HEK293T (cell line): Measurements from ENCODE around the gene KRTAP2-2.

Experiments
- CTCF ChIA-PET: fragments of 350-600 bp; formaldehyde crosslinking; extraction: SDS; loops from one replicate; lab custom pipeline; 2021; ENCODE audit warnings: antibody characterized with exemption, inconsistent platforms; lab: Yijun Ruan, JAX
- POLR2A ChIA-PET: fragments of 350-600 bp; formaldehyde crosslinking; extraction: SDS; loops from one replicate; lab custom pipeline; 2020; ENCODE audit warnings: antibody characterized with exemption, inconsistent platforms; lab: Yijun Ruan, JAX
- DNase-seq: peaks from one replicate; pipeline ENCODE4 v3.0.0; 2012; ENCODE audit warnings: mixed read lengths; ENCODE audit errors: extremely low spot score
- ARNT ChIP-seq: fragments of 450-650 bp; IDR thresholded peaks from 2 replicates; pipeline ENCODE4 v1.6.1; 2017; ENCODE audit warnings: mild to moderate bottlenecking
- BHLHE40 ChIP-seq: fragments of 450-650 bp; IDR thresholded peaks from 2 replicates; pipeline ENCODE4 v1.6.1; 2016; ENCODE audit warnings: mild to moderate bottlenecking, moderate library complexity, borderline replicate concordance
- CTBP1 ChIP-seq: fragments of 450-650 bp; IDR thresholded peaks from 2 replicates; pipeline ENCODE4 v1.6.1; 2016; ENCODE audit warnings: borderline replicate concordance
- ELF4 ChIP-seq: fragments of 450-650 bp; IDR thresholded peaks from 2 replicates; pipeline ENCODE4 v1.6.1; 2017; ENCODE audit warnings: antibody characterized with exemption
- FOXA1 ChIP-seq: fragments of 450-650 bp; IDR thresholded peaks from 2 replicates; pipeline ENCODE4 v1.6.1; 2016; ENCODE audit warnings: mild to moderate bottlenecking
- FOXK2 ChIP-seq: fragments of 450-650 bp; IDR thresholded peaks from 2 replicates; pipeline ENCODE4 v1.6.1; 2016; ENCODE audit warnings: mild to moderate bottlenecking
- FOXM1 ChIP-seq: fragments of 450-650 bp; IDR thresholded peaks from 2 replicates; pipeline ENCODE4 v1.6.1; 2017; ENCODE audit warnings: mild to moderate bottlenecking, borderline replicate concordance
- HDGF ChIP-seq: fragments of 450-650 bp; IDR thresholded peaks from 2 replicates; pipeline ENCODE4 v1.6.1; 2017; ENCODE audit warnings: antibody characterized with exemption, borderline replicate concordance
- L3MBTL2 ChIP-seq: fragments of 450-650 bp; conservative IDR thresholded peaks from 2 replicates; pipeline ENCODE4 v1.6.1; 2016; ENCODE audit warnings: mild to moderate bottlenecking
- LEF1 ChIP-seq: fragments of 450-650 bp; IDR thresholded peaks from 2 replicates; pipeline ENCODE4 v1.6.1; 2017; ENCODE audit warnings: mild to moderate bottlenecking, borderline replicate concordance
- NFRKB ChIP-seq: fragments of 450-650 bp; IDR thresholded peaks from 2 replicates; pipeline ENCODE4 v1.6.1; 2016; ENCODE audit warnings: mild to moderate bottlenecking, moderate library complexity
- PKNOX1 ChIP-seq: fragments of 450-650 bp; IDR thresholded peaks from 2 replicates; pipeline ENCODE4 v1.6.1; 2016
- SP1 ChIP-seq: fragments of 450-650 bp; IDR thresholded peaks from 2 replicates; pipeline ENCODE4 v1.6.1; 2017
- SUZ12 ChIP-seq: fragments of 450-650 bp; IDR thresholded peaks from 2 replicates; pipeline ENCODE4 v1.6.1; 2016; ENCODE audit warnings: mild to moderate bottlenecking
- TARDBP ChIP-seq: fragments of 450-650 bp; IDR thresholded peaks from 2 replicates; pipeline ENCODE4 v1.6.1; 2016
- ZNF384 ChIP-seq: fragments of 450-650 bp; IDR thresholded peaks from 2 replicates; pipeline ENCODE4 v1.6.1; 2016

The KRTAP2-2 gene

GRCh38 chr17:41015454-41015853, 39.6 kb downstream of the KRTAP2-2 start:
- TF ChIP-seq HDGF = no peak
- no peak for TF ChIP-seq FOXK2
- no peak for TF ChIP-seq NFRKB
- TF ChIP-seq SP1 = no peak
- no peak for TF ChIP-seq BHLHE40
- no peak for TF ChIP-seq LEF1
- no peak for TF ChIP-seq FOXM1
- TF ChIP-seq FOXA1 = no peak
- TF ChIP-seq ELF4 = no peak
- no peak for TF ChIP-seq CTBP1
- TF ChIP-seq TARDBP = no peak
- no peak for TF ChIP-seq SUZ12
- TF ChIP-seq ZNF384 = no peak
- no peak for TF ChIP-seq PKNOX1
- POLR2A ChIA-PET = no interaction called here
- CTCF ChIA-PET = no interaction called here
- DNase-seq = no peak

- DNase-seq = no peak
- ChIA-PET POLR2A (interaction anchor here (0.8 kb wide), 1 partner anchor 10 kb away, joined by 3 read pairs; no protein-coding TSS in a partner anchor), CTCF (interaction anchor here (0.6 to 1.3 kb wide), 2 partner anchors 103 to 649 kb away, joined by 3 read pairs; no protein-coding TSS in a partner anchor)
- TF ChIP-seq LEF1 (no peak), ARNT (no peak), SP1 (no peak), HDGF (no peak), FOXA1 (no peak), SUZ12 (no peak), FOXM1 (no peak), L3MBTL2 (no peak), ZNF384 (no peak), ELF4 (no peak), FOXK2 (no peak), CTBP1 (no peak), NFRKB (no peak), TARDBP (no peak), PKNOX1 (no peak), BHLHE40 (no peak)
Measured at GRCh38 chr17:41013606-41014005, 41.4 kb downstream of the KRTAP2-2 start.

GRCh38 chr17:41013181-41013580, 41.8 kb downstream of the KRTAP2-2 start:
- no peak for DNase-seq
- CTCF ChIA-PET = no interaction called here
- POLR2A ChIA-PET = no interaction called here
- TF ChIP-seq TARDBP (no peak), SUZ12 (no peak), ZNF384 (no peak), FOXA1 (no peak), PKNOX1 (no peak), ELF4 (no peak), SP1 (no peak), FOXK2 (no peak)

- TF ChIP-seq TARDBP (no peak), FOXK2 (no peak), FOXM1 (no peak), BHLHE40 (no peak), CTBP1 (no peak)
- POLR2A ChIA-PET = no interaction called here
- DNase-seq = no peak
- CTCF ChIA-PET = no interaction called here
Measured at GRCh38 chr17:41012326-41013120, 42.5 kb downstream of the KRTAP2-2 start.

- ChIA-PET CTCF (no interaction called here), POLR2A (no interaction called here)
- no peak for TF ChIP-seq CTBP1
- TF ChIP-seq SP1 = no peak
- no peak for TF ChIP-seq HDGF
- no peak for DNase-seq
Measured at GRCh38 chr17:41010441-41010840, 44.6 kb downstream of the KRTAP2-2 start.

GRCh38 chr17:41009936-41010335, 45.1 kb downstream of the KRTAP2-2 start:
- POLR2A ChIA-PET = no interaction called here
- TF ChIP-seq HDGF = no peak
- TF ChIP-seq SP1 = no peak
- TF ChIP-seq ZNF384 = no peak
- no peak for TF ChIP-seq BHLHE40
- no peak for TF ChIP-seq PKNOX1
- no peak for TF ChIP-seq FOXM1
- no peak for DNase-seq
- CTCF ChIA-PET = no interaction called here
